ENCODE results near the gene ELMO3. TPM values are rescaled to one million over a fixed set of nuclear protein-coding genes. Genes with fewer than 3 reads are reported as not detected.

Gene ELMO3
- total and polyA plus RNA-seq, 2 of the 13 experiments (the other 11 are each of a cell fraction or from before 2014, with no cell fraction given) = 2.6 to 4.0 TPM

- TF ChIP-seq HMGXB3 (CRISPR knock-in tag; IDR thresholded peaks at IDR 0.05; ENCODE audit: borderline replicate concordance) (peak; percentile 95), SRSF4 (IDR thresholded peaks at IDR 0.05; ENCODE audit: low read depth, low read length, poor library complexity, severe bottlenecking) (no peak), ZNF30 (CRISPR knock-in tag; IDR thresholded peaks at IDR 0.05) (no peak), SMAD3 (CRISPR knock-in tag; IDR thresholded peaks at IDR 0.05) (peak; percentile 82; the same call in 1 of the 2 replicates), CHCHD3 (CRISPR knock-in tag; IDR thresholded peaks at IDR 0.05) (0 out of 2 replicates have a peak, but pooled peaks have one; percentile 5), ZNF558 (CRISPR knock-in tag; IDR thresholded peaks at IDR 0.05; ENCODE audit: borderline replicate concordance) (no peak), ATM (IDR thresholded peaks at IDR 0.05; ENCODE audit: borderline replicate concordance) (no peak; the same call in 1 of the 2 replicates), PLRG1 (conservative IDR thresholded peaks at IDR 0.05) (no peak), ATF1 (CRISPR knock-in tag; IDR thresholded peaks at IDR 0.05) (peak; percentile 100), TFDP1 (CRISPR knock-in tag; IDR thresholded peaks at IDR 0.05; ENCODE audit: borderline replicate concordance) (peak; percentile 51), ZNF333 (CRISPR knock-in tag; IDR thresholded peaks at IDR 0.05; ENCODE audit: borderline replicate concordance) (0 out of 2 replicates have a peak, but pooled peaks have one; percentile 34), TCF7 (IDR thresholded peaks at IDR 0.05; ENCODE audit: low read depth) (no peak), ZSCAN22 (CRISPR knock-in tag; IDR thresholded peaks at IDR 0.05) (peak; percentile 96), RARG (CRISPR knock-in tag; IDR thresholded peaks at IDR 0.05; ENCODE audit: low read depth) (no peak), ZKSCAN1 (IDR thresholded peaks at IDR 0.05; ENCODE audit: low read length) (peak; percentile 89; the same call in 1 of the 2 replicates), ZNF678 (CRISPR knock-in tag; IDR thresholded peaks at IDR 0.05) (no peak; the same call in 1 of the 2 replicates), ZNF547 (CRISPR knock-in tag; IDR thresholded peaks at IDR 0.05) (no peak; the same call in 1 of the 2 replicates)
- TF ChIP-seq, protein P1, sequence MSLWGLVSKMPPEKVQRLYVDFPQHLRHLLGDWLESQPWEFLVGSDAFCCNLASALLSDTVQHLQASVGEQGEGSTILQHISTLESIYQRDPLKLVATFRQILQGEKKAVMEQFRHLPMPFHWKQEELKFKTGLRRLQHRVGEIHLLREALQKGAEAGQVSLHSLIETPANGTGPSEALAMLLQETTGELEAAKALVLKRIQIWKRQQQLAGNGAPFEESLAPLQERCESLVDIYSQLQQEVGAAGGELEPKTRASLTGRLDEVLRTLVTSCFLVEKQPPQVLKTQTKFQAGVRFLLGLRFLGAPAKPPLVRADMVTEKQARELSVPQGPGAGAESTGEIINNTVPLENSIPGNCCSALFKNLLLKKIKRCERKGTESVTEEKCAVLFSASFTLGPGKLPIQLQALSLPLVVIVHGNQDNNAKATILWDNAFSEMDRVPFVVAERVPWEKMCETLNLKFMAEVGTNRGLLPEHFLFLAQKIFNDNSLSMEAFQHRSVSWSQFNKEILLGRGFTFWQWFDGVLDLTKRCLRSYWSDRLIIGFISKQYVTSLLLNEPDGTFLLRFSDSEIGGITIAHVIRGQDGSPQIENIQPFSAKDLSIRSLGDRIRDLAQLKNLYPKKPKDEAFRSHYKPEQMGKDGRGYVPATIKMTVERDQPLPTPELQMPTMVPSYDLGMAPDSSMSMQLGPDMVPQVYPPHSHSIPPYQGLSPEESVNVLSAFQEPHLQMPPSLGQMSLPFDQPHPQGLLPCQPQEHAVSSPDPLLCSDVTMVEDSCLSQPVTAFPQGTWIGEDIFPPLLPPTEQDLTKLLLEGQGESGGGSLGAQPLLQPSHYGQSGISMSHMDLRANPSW (CRISPR knock-in tag; IDR thresholded peaks at IDR 0.05; ENCODE audit: borderline replicate concordance) = no peak; the same call in 1 of the 2 replicates
- TF ChIP-seq, protein P2, sequence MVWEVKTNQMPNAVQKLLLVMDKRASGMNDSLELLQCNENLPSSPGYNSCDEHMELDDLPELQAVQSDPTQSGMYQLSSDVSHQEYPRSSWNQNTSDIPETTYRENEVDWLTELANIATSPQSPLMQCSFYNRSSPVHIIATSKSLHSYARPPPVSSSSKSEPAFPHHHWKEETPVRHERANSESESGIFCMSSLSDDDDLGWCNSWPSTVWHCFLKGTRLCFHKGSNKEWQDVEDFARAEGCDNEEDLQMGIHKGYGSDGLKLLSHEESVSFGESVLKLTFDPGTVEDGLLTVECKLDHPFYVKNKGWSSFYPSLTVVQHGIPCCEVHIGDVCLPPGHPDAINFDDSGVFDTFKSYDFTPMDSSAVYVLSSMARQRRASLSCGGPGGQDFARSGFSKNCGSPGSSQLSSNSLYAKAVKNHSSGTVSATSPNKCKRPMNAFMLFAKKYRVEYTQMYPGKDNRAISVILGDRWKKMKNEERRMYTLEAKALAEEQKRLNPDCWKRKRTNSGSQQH (CRISPR knock-in tag; IDR thresholded peaks at IDR 0.05; ENCODE audit: low read depth) = peak; percentile 98
Measured at GRCh38 chr16:67226804-67227566, 28.1 kb downstream of the ELMO3 start, which contains the start of gene TMEM208 (continued).

Measured in HepG2 (cell line).